Neural cell (in vitro differentiated cells): Measurements from ENCODE around the gene SEPTIN8.

Source experiments
- CTCF ChIP-seq: fragments of 450-650 bp; IDR thresholded peaks from 2 replicates; pipeline ENCODE4 v1.5.1; 2014; ENCODE audit warnings: antibody characterized with exemption, mild to moderate bottlenecking, moderate library complexity; ENCODE audit not compliant: poor library complexity, severe bottlenecking
- POLR2AphosphoS5 ChIP-seq: IDR thresholded peaks from 2 replicates; pipeline ENCODE4 v1.6.1; 2012
- RAD21 ChIP-seq: fragments of 450-650 bp; conservative IDR thresholded peaks from 2 replicates; pipeline ENCODE4 v1.6.1; 2014; ENCODE audit warnings: antibody characterized with exemption, mild to moderate bottlenecking, moderate library complexity
- TAF1 ChIP-seq: IDR thresholded peaks from 2 replicates; pipeline ENCODE4 v1.6.1; 2012; ENCODE audit warnings: low read depth
- TF ChIP-seq, protein P1 (sequence below): IDR thresholded peaks from 2 replicates; pipeline ENCODE4 v1.6.1; 2012; ENCODE audit warnings: borderline replicate concordance

- TF ChIP-seq CTCF (no peak), POLR2AphosphoS5 (no peak), RAD21 (no peak), TAF1 (no peak)
- TF ChIP-seq, protein P1, sequence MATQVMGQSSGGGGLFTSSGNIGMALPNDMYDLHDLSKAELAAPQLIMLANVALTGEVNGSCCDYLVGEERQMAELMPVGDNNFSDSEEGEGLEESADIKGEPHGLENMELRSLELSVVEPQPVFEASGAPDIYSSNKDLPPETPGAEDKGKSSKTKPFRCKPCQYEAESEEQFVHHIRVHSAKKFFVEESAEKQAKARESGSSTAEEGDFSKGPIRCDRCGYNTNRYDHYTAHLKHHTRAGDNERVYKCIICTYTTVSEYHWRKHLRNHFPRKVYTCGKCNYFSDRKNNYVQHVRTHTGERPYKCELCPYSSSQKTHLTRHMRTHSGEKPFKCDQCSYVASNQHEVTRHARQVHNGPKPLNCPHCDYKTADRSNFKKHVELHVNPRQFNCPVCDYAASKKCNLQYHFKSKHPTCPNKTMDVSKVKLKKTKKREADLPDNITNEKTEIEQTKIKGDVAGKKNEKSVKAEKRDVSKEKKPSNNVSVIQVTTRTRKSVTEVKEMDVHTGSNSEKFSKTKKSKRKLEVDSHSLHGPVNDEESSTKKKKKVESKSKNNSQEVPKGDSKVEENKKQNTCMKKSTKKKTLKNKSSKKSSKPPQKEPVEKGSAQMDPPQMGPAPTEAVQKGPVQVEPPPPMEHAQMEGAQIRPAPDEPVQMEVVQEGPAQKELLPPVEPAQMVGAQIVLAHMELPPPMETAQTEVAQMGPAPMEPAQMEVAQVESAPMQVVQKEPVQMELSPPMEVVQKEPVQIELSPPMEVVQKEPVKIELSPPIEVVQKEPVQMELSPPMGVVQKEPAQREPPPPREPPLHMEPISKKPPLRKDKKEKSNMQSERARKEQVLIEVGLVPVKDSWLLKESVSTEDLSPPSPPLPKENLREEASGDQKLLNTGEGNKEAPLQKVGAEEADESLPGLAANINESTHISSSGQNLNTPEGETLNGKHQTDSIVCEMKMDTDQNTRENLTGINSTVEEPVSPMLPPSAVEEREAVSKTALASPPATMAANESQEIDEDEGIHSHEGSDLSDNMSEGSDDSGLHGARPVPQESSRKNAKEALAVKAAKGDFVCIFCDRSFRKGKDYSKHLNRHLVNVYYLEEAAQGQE: no peak
These were observed 72.2 kb downstream of the SEPTIN8 start for GRCh38 chr5:132704875-132705274.
